HEK293 (cell line): ENCODE data around the gene SRPX.

Source experiments
- CTCF ChIP-seq: fragments of 450-650 bp; formaldehyde crosslinking; IDR thresholded peaks from 2 replicates; pipeline ENCODE4 v1.5.1; 2016; ENCODE audit warnings: missing biosample characterization, missing genetic modification characterization
- MZF1 ChIP-seq: fragments of 450-650 bp; formaldehyde crosslinking; IDR thresholded peaks from 2 replicates; pipeline ENCODE4 v1.5.1; 2017; ENCODE audit warnings: missing biosample characterization, missing genetic modification characterization, borderline replicate concordance
- ZNF174 ChIP-seq: fragments of 450-650 bp; formaldehyde crosslinking; IDR thresholded peaks from 2 replicates; pipeline ENCODE4 v1.5.0; 2017; ENCODE audit warnings: missing biosample characterization, mild to moderate bottlenecking, missing genetic modification characterization
- ZNF692 ChIP-seq: fragments of 450-650 bp; formaldehyde crosslinking; IDR thresholded peaks from 2 replicates; pipeline ENCODE4 v1.5.1; 2016; ENCODE audit warnings: missing biosample characterization, missing genetic modification characterization
- ZNF747 ChIP-seq: fragments of 450-650 bp; formaldehyde crosslinking; IDR thresholded peaks from 2 replicates; pipeline ENCODE4 v1.5.1; 2016; ENCODE audit warnings: missing biosample characterization, missing genetic modification characterization
- ZSCAN30 ChIP-seq: fragments of 450-650 bp; IDR thresholded peaks from 2 replicates; pipeline ENCODE4 v1.5.1; 2018; ENCODE audit warnings: missing biosample characterization, mild to moderate bottlenecking, missing genetic modification characterization, moderate library complexity

- TF ChIP-seq MZF1 = no peak
- TF ChIP-seq ZNF747 (tag by site-specific recombination) = no peak
- no peak for TF ChIP-seq ZNF692 (tag by site-specific recombination)
- no peak for TF ChIP-seq ZSCAN30 (tag by site-specific recombination)
- TF ChIP-seq CTCF = no peak
- no peak for TF ChIP-seq ZNF174
These were observed 104.0 kb downstream of the SRPX start for GRCh38 chrX:38116706-38117105.
